GM18520 (cell line): Measurements from ENCODE around the gene LHX5.

Experiments
- ATAC-seq: cut with Tn5 transposase; IDR thresholded peaks from one replicate; pipeline ENCODE4 v1.9.1; 2021; ENCODE audit not compliant: unreplicated experiment

LHX5 gene

DNA sequence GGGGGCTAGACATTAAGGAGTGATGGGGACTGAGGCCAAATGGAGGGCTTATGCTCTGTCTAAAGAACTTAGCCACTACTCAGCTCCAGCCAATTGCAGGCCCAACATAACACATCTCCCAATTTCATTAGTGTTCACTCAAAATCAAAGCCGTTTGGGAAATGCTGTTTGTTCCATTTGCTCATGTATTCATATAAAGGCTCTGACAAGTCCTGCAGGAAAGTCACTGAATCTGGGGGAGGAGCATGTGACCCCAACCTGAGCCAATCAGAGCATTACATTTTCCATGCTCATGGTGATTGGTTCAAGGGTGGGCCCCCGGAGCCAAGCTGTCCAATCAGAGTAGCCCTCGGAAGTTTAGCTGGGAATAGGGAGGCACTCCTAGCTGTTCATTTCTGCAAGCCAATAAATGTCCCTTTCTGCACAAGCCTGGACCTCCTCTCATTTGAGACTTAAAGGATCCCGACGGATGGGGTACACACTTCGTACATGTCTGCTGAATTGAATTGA lies 28.6 kb downstream of the LHX5 start:
- no peak for ATAC-seq

DNA sequence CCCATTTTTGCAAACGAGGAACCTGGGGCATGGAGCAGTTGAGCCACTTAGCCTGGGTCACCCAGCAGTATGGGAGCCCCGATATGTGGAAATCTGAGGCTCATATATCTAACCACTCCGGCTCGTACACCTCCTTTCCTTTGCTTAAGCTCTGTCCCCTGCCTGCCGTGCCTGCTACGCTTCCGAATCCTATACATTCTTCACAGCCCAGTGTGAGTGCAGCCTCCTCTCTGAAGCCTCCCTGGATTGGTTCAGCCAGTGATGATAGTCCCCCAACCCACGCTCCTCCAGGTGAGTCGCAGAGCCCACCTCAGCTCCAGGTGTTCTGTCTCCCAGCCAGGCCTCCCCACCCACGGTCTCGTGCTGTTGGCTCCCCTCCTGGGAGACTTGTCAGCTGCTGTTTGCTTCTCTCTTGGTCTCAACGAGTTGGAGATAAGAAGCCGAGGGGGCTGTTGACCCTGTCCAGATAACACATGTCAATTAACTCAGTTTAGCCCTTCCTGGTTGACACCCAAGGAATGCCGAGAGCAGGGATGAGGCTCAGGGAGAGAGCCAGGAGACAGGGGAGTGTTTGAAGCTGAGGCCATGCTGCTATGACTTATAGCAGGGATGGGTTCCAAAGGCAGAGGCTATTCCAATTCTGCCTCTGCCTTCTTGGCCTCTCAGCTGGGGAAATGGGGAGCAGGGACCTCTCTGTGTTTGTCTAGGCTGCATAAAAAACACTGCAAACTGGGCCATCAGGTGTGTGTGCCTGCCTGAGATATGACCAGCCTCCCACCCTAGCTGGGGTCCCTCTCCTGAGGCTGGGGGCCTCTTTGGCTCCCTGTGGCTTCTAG lies 30.5 kb downstream of the LHX5 start:
- no peak for ATAC-seq

DNA sequence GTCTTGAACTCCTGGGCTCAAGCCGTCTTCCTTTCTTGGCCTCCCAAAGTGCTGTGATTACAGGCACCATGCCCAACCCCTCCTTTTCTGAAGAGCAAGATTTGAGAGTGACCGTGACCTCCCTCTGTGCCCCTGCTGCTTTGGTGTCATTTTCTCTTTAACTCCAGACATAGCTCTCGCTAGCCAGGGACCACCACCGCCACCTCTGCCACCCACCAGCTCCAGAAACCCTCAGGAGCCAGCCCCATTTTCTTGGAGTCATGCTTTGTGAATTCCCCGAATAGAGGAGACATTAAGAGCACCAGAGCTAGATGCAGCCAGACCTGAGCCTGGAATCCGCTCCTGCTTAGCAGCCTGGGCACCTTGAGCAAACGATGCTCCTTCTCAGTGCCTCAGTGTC lies 31.3 kb downstream of the LHX5 start:
- no peak for ATAC-seq

DNA sequence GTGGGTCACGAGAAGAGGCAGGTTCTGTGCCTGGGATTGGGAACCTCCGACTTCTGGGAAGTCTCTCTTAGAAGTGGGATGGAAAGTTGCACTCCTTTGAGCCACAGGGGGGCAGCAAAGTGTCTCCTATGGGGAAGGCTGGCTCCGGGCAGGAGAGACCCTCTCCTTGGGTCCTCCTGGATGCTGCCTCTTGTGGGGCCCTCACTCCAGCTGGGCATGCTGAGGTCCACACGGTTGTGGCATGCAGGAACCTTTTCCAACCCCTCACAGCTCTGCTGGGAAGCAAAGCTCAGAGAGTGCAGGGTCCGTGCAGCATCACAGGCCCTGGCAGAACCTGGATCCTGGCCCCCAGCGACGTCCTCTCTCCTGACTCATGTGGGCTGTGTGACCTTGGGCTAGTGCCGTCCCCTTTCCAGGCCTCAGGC lies 32.1 kb downstream of the LHX5 start:
- no peak for ATAC-seq

DNA sequence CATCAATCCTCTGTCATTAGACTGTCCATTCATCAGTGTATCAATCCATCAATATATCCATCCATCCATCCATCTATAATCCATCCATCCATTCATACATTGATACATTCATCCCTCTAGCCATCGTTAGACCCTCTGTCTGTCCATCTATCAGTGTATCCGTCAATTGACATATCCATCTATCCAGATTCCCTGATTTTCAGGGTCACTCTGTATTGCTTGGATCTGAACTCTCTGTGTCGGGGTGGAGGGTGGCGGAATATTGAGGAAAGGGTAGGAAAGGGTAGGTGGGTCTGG lies 32.4 kb downstream of the LHX5 start:
- ATAC-seq, result no peak

DNA sequence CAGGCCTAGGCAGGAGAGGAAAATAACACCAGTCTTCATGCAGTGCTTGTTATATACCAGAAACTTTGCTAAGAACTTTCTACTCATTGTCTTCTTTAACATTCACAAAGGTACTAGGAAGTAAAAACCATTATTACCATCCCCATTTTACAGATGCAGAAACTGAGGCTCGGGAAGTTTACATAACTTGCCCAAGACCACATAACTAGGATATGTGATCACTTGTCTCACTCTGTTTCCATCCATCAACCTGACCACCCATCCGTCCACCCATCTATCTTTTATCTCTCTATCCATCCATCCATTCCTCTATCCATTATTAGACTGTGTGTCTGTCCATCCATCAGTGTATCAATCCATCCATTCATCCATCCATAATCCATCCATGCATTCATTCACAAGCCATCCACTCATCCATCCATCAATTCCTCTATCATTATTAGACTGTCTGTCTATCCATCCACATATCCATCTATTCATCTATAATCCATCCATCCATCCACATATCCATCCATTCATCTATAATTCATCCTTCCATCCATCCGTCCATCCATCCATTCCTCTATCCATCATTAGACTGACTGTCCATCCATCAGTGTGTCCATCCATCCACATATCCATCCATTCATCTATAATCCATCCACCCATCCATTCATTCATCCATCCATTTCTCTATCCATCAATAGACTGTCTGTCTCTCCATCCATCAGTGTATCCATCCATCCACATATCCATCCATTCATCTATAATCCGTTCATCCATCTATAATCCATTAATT lies 33.0 kb downstream of the LHX5 start:
- no peak for ATAC-seq

DNA sequence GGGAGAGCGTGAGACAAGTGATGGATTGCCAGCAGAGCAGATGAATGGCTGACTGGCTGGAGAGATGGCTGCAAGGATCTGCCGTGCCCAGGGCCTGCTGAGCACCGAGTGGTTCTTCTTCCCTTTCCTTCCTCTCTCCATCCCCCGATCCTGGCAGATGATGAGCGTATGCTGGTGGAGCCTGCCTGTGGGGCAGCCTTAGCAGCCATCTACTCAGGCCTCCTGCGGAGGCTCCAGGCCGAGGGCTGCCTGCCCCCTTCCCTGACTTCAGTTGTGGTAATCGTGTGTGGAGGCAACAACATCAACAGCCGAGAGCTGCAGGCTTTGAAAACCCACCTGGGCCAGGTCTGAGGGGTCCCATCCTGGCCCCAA lies 34.0 kb downstream of the LHX5 start:
- ATAC-seq, result no peak

DNA sequence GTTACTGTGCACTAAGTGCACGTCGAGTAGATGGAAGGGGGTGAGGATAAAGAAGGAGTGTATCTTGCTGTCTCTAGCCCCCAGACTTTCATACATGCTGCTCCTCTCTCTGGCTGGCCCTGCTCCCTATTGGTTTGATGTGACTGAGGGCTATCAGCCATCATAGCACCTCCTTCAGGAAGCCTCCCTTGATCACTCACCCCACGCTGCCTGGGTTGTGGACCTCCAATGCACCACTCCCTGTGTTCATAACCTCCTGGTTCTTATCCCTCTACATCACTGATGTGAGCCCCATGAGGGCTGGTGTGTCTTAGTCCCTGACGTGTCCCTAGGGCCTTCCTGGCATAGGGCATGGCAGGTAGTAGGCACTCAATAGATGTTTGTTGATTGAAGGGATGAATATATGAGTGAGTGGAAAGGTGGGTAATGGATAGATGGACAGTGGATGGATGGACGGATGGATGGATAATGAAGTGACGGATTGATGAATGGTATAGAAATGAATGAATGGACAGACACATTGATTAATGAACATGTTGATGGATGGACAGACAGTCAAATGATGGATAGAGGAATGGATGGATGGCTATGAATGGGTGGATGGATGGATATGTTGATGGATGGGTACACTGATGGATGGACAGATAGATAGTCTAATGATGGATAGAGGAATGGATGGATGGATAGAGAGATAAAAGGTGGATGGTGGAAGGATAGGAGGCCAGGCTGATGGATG lies 34.5 kb downstream of the LHX5 start:
- no peak for ATAC-seq

DNA sequence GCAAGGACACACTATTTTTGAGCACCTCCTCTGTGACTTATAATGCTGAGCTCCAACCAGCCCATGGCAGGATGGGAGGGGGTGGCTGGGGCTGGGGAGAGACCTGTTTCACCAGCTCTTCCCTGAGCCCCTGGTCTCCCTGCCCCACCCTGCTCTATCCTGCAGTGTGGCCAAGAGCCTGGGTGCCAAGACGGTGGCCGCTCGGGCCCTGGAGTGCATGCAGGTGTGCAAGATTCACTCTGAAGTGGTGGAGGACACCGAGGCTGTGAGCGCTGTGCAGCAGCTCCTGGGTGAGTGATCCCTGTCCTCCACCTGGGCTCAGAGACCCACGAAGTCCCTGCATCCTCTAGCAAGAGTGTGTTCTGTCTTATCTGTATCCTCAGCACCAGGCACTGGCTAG lies 35.1 kb downstream of the LHX5 start:
- no peak for ATAC-seq

DNA sequence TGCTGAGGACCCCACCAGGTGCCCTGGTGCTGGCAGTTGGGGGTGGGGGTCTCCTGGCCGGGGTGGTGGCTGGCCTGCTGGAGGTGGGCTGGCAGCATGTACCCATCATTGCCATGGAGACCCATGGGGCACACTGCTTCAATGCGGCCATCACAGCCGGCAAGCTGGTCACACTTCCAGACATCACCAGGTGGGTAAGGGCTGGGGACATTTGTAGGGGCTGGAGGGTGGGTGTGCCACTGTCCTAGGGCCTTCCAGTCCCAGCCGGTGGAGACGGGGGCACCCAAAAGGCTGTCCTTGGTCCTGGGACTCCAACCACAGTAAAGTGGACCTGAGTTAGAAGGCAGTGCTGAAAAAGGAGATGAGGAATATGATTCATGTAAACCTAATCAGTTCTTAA lies 36.3 kb downstream of the LHX5 start:
- no peak for ATAC-seq

DNA sequence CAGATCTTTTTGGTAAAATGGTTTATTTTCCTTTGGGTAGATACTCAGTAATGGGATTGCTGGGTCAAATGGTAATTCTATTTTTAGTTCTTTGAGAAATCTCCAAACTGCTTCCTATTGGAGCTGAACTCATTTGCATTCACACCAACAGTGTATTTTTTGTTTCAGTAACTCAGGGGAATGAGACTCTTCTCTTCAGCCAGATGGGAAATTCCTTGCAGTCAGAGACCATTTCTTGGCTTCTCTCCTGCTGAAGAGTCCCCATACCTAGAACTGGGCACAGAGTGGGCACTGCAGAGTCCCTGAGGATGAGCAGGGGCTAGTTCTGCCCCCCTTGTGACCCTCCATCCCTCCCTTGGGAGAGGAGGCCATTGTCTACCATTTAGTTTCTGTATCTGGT lies 38.7 kb downstream of the LHX5 start:
- ATAC-seq, result no peak

DNA sequence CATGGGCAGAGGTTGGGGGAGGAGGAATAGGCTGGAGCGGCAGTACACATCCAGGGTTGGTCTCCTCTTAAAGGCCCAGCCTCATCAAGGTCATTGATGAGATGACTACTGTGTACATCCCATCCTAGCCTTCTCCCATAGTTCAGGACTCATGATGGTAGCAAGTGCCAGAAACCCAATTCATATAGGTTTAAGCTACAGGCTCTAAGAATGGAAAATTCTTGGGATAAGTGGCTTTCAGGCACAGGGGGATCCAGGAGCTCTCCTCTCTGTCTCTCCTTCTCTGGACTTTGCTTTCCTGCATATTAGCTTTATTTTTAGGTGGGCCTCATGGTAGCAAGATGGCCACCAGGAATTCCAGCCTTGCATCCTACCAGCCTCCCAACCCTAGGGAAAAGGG lies 43.2 kb downstream of the LHX5 start:
- ATAC-seq, result no peak

DNA sequence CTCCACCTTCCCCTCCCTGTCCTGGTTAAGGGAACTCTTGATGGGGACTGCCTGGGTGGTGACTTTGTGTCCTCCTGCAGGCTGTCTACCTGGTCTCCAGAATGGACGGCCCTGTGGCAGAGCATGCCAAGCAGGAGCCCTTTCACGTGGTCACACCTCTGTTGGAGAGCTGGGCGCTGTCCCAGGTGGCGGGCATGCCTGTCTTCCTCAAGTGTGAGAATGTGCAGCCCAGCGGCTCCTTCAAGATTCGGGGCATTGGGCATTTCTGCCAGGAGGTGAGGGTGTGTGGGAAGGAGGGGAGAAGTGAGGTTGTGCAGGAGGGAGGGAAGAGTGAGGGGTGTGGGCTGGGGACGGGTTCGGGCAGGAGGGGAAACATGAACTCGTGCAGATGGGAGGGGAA lies 43.8 kb downstream of the LHX5 start:
- no peak for ATAC-seq

DNA sequence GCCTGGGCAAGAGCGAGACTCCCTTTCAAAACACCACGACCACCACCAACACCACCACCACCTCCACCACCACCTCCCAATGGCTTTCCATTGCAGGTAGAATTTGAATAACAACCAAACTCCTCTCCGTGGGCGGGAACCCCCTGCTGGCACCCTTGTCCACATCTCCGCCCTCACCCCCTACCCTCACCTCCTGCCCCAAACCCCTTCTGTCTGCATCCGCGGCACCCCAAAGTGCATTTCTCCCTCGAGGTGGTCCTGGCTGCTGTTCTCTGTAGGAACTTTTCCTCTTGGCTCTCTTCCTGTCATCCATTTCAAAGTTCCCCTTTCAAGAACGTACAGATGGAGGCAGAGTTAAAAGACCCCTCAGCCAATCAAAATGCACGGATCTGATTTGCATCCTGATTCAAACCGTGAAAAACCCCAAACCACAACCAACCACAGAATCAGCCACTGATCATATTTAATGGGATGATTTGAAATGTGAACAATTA lies 45.7 kb downstream of the LHX5 start:
- ATAC-seq, result no peak

DNA sequence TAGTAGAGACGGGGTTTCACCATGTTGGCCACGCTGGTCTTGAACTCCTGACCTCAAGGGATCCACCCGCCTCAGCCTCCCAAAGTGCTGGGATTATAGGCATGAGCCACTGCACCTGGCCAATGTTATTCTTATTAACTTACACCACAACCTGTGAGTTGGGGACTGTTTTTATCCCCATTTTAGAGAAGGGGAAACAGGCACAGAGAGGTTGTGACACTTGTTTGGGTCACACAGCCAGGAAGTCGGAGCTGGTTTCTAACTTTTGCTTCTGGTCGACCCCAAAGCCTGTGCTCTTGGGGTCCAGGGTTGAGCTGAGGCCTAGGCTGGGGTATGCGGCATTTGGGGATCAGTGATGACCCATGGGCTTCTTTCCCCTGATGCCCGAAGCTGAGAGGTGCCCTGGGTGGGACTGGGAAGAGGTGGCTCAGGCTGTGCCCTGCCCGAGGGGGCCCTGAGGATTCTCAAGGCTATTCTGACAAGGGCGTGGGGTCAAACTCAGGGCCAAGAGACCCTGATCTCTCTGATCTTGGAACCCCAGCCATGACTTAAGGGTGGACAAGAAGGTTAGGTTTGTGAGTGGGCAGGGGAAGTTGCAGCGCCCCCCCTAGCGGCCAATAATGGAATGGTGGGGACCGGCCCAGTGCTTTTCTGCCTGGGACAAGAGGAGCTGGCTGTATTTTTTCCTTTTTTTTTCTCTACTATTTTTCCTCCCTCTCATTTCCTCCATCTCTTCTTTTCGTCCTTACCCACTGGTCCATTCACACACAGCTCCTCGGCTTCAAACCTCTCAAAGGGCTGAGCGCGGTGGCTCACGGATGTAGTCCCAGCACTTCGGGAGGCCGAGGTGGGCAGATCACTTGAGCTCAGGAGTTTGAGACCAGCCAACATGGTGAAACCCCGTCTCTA lies 46.5 kb downstream of the LHX5 start:
- ATAC-seq, result no peak

DNA sequence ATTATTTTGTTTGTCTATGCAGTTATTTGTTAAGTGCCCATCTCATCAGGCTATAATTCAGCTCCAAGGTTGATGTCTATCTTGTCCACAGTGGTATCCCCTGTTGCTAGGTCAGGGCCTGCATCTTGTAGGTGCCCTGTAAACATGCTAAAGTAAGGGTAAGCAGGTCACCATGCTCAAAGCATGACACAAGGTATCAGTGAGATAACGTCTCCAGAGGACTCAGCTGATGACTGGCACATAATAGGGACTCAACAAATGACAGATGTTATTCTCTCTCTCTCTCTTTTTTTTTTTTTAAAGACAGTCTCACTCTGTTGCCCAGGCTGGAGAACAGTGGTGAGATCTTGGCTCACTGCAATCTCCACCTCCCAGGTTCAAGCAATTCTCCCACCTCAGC lies 47.2 kb downstream of the LHX5 start:
- ATAC-seq, result no peak

DNA sequence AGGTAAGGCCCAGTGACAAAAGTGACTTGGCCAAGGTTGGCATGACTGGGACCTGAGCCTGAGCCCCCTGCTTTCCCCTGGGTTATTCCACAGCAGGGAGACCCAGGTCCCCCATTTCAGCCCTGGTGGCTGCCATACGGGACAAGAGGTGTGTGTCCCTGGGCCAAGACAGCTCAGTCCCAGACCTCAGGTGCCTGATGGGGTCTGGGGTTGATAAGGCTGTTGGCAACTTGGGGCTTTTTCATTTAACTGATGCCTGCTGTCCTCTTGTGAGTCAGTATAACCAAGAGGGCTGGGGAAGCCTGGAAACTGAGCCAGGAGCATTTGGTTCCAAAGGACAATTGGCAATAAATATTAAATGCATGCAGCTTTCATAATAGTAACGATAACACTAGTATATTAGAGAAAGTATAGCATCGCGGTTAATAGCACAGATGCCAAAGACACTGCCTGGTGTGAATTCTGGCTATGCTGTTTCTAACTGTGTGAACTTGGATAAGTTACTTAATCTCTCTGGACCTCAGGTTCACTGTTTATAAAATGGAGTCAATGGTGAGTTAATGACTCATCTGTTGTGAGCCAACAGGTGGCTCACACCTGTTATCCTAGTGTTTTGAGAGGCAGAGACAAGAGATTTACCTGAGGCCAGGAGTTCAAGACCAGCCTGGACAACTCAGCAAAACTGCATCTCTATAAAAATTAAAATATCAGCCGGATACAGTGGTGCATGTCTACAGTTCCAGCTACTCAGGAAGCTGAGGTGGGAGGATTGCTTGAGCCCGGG lies 48.6 kb downstream of the LHX5 start:
- ATAC-seq, result no peak

DNA sequence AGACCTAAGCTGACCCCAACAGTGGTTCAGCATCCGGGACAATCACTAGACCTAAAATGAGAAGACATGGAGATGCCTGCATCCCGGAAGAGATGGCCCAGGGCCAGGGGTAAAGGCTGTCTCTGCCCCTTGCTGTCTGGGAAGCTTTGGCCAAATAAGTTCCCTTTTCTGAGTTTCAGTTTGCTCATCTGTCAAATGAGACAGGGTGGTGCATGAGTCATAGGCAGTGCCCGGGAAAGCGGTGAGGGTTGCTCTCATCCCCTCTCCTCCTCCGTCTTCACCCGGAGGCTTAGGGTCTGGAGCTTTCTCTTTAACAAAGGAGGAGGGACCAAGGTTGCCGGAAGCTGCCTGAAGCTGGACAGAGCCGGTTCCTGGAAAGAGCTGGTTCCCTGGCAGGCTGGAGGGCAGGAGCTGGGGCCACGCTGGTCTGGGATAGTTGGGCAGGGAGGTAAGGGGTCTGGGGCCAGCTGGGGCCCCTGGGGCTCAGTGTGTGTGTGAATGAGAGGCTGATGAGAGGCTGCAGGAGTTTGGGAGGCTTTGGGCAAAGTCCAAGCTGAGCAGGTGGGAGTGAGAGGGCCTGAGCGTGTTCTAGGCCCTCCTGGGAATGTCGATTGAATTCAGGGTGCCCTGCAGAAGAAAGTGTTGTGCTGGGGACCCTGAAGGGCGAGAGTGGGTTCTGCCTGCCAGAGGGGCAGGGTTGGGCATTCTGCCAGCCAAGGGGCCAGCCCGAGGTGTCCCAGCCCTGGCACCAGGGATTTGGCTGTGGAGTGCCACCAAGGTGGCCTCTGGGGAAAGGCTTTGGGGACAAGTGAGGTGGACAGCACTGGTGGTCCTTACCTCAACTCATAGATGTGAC lies 49.4 kb downstream of the LHX5 start, which contains the start of gene SDSL:
SDSL (plus strand) TSS at position 351 of the 856 bp plus-strand sequence. CDS start 5,603 bp downstream, outside the sequence.
- peak; percentile 88 for ATAC-seq
